ENCODE data around the gene ADAMTS14. TPM values are rescaled to one million over a fixed set of nuclear protein-coding genes. Genes with fewer than 3 reads are reported as not detected.

Gene ADAMTS14
- total RNA-seq, 2 experiments from 2014 or later = not detected

GRCh38 chr10:70711177-70711576, 38.9 kb downstream of the ADAMTS14 start:
- no peaks in the 10 kb centered on the region for H3K4me1 ChIP-seq (ENCODE audit: insufficient read depth, low read length)
- no peak for TF ChIP-seq CTCF (IDR thresholded peaks at IDR 0.05)
- intact Hi-C loops (cut with DNase I, micrococcal nuclease) = no loop called here

DNA sequence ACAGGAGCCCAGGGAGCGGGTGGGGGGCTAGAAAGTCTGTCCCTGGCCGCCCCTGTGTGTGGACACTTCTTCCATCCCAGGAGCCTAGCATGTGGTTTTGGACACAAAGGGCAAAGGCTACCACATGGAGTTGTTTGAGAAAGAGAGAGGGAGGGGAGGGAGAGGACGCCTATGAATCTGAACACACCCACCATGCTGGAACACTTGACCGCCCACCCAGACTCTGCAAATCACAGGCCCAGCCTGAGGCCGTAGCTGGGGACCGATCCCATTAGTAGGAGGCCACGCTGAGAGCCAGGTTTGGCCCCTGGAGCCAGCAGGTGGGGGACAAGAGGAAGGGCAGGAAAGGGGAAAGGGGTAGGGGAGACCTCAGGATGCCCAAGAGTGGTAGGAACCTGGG, 39.6 kb downstream of the ADAMTS14 start:
- Histone ChIP-seq H3K4me3 (ENCODE audit: low read length) (no peak overlapping the region), H3K36me3 (ENCODE audit: insufficient read depth, low read length) (no peaks in the 10 kb centered on the region), H3K27me3 (ENCODE audit: control insufficient read depth in 1 of 2, insufficient read depth in 2 of 2, low read length in 2 of 2) (no peaks in the 10 kb centered on the region), H3K4me1 (ENCODE audit: insufficient read depth, low read length) (no peaks in the 10 kb centered on the region), H3K9me3 (ENCODE audit: control insufficient read depth in 1 of 2, insufficient read depth in 1 of 2, low read length in 2 of 2) (no peaks in the 10 kb centered on the region), H3K27ac (ENCODE audit: low read depth in 1 of 2, low read length in 2 of 2) (no peak overlapping the region)
- H3K4me1 Mint-ChIP-seq (ENCODE audit: low read depth) = no peaks in the 10 kb centered on the region
- no peak overlapping the region for H3K4me3 Mint-ChIP-seq
- ATAC-seq (ENCODE audit: poor library complexity) = no peak
- CTCF ChIA-PET = no interaction called here
- H3K27ac Mint-ChIP-seq = no peak overlapping the region
- POLR2A ChIA-PET = no interaction called here
- no peaks in the 10 kb centered on the region for H3K27me3 Mint-ChIP-seq
- TF ChIP-seq CTCF (IDR thresholded peaks at IDR 0.05) = no peak
- H3K9me3 Mint-ChIP-seq = no peaks in the 10 kb centered on the region
- no peaks in the 10 kb centered on the region for H3K36me3 Mint-ChIP-seq (ENCODE audit: low read depth)
- intact Hi-C loops (cut with DNase I, micrococcal nuclease) = no loop called here
- no peak for DNase-seq

More at GRCh38 chr10:70711177-70711576, 38.9 kb downstream of the ADAMTS14 start:
- DNase-seq = no peak
- no peak overlapping the region for H3K27ac ChIP-seq (ENCODE audit: low read depth in 1 of 2, low read length in 2 of 2)
- Mint-ChIP-seq H3K4me3 (no peak overlapping the region), H3K36me3 (ENCODE audit: low read depth) (no peaks in the 10 kb centered on the region), H3K4me1 (ENCODE audit: low read depth) (no peaks in the 10 kb centered on the region), H3K27ac (no peak overlapping the region), H3K9me3 (no peaks in the 10 kb centered on the region), H3K27me3 (no peaks in the 10 kb centered on the region)
- ChIA-PET CTCF (no interaction called here), POLR2A (no interaction called here)
- ATAC-seq (ENCODE audit: poor library complexity) = no peak
- H3K36me3 ChIP-seq (ENCODE audit: insufficient read depth, low read length) = no peaks in the 10 kb centered on the region
- no peaks in the 10 kb centered on the region for H3K27me3 ChIP-seq (ENCODE audit: control insufficient read depth in 1 of 2, insufficient read depth in 2 of 2, low read length in 2 of 2)
- H3K9me3 ChIP-seq (ENCODE audit: control insufficient read depth in 1 of 2, insufficient read depth in 1 of 2, low read length in 2 of 2) = no peaks in the 10 kb centered on the region
- H3K4me3 ChIP-seq (ENCODE audit: low read length) = no peak overlapping the region

GRCh38 chr10:70714245-70714644, 41.9 kb downstream of the ADAMTS14 start:
- H3K36me3 ChIP-seq (ENCODE audit: insufficient read depth, low read length) = no peaks in the 10 kb centered on the region
- POLR2A ChIA-PET = no interaction called here
- intact Hi-C loops (cut with DNase I, micrococcal nuclease) = no loop called here

More at GRCh38 chr10:70714245-70714644, 41.9 kb downstream of the ADAMTS14 start:
- H3K4me3 Mint-ChIP-seq = no peak overlapping the region
- no peaks in the 10 kb centered on the region for H3K9me3 Mint-ChIP-seq
- DNase-seq (no peak), ATAC-seq (ENCODE audit: poor library complexity) (no peak)
- CTCF ChIA-PET = no interaction called here
- Histone ChIP-seq H3K4me1 (ENCODE audit: insufficient read depth, low read length) (no peaks in the 10 kb centered on the region), H3K27ac (ENCODE audit: low read depth in 1 of 2, low read length in 2 of 2) (no peak overlapping the region), H3K27me3 (ENCODE audit: control insufficient read depth in 1 of 2, insufficient read depth in 2 of 2, low read length in 2 of 2) (no peaks in the 10 kb centered on the region), H3K9me3 (ENCODE audit: control insufficient read depth in 1 of 2, insufficient read depth in 1 of 2, low read length in 2 of 2) (no peaks in the 10 kb centered on the region), H3K4me3 (ENCODE audit: low read length) (no peak overlapping the region)
- no peaks in the 10 kb centered on the region for H3K36me3 Mint-ChIP-seq (ENCODE audit: low read depth)
- H3K27me3 Mint-ChIP-seq = no peaks in the 10 kb centered on the region
- H3K27ac Mint-ChIP-seq = no peak overlapping the region
- no peaks in the 10 kb centered on the region for H3K4me1 Mint-ChIP-seq (ENCODE audit: low read depth)
- TF ChIP-seq CTCF (IDR thresholded peaks at IDR 0.05) = no peak
